DMS79 treated with DMSO at 0.1 percent for 48 hours (cell line): Measurements from ENCODE around the gene GLB1L2.
"Not testable (repeated sequence)": the region's sequence is repeated elsewhere in the genome, so short reads cannot be mapped to it uniquely, and the experiment has no call there.

Experiments used
- DNase-seq: peaks from one replicate; lab custom pipeline; 2025; lab: John Stamatoyannopoulos, UW

Gene GLB1L2, protein sequence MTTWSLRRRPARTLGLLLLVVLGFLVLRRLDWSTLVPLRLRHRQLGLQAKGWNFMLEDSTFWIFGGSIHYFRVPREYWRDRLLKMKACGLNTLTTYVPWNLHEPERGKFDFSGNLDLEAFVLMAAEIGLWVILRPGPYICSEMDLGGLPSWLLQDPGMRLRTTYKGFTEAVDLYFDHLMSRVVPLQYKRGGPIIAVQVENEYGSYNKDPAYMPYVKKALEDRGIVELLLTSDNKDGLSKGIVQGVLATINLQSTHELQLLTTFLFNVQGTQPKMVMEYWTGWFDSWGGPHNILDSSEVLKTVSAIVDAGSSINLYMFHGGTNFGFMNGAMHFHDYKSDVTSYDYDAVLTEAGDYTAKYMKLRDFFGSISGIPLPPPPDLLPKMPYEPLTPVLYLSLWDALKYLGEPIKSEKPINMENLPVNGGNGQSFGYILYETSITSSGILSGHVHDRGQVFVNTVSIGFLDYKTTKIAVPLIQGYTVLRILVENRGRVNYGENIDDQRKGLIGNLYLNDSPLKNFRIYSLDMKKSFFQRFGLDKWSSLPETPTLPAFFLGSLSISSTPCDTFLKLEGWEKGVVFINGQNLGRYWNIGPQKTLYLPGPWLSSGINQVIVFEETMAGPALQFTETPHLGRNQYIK

DNA sequence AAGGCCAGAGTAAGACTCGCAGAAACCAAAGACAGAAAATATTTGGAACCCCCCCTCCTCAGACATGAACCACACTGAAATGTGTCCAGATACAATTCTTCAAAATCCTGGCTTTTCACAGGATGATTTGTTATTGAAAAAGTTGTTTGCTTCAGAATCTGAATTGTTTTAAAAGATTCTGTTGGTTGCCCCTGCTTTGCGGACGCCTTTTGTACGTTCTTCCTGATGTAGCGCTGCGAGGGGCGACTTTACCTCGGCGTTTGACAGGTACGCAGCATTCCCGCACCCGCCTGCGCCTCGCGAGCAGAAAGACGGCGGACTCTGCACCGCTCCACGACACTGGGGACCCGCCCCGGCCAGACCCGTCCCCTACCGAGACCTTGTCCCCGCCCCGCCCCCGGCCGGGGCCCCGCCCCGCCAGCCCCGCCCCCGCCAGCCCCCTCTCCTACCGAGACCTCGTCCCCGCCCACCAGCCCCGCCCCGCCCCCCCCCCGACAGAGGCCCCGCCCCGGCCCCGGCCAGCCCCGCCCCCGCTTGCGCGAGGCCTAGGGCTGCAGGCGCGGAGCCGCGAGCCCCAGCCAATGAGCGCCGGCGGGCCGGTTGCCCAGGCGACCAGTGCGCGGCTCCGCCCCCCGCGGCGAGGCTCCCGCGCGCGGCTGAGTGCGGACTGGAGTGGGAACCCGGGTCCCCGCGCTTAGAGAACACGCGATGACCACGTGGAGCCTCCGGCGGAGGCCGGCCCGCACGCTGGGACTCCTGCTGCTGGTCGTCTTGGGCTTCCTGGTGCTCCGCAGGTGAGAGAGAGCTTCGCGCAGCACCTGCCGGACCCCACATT, at the start of gene GLB1L2:
TSS of gene GLB1L2 (plus strand) at position 635 of the 835 bp plus-strand sequence. CDS start at position 709, 74 bp downstream.
- peak; percentile 63 for DNase-seq

DNA sequence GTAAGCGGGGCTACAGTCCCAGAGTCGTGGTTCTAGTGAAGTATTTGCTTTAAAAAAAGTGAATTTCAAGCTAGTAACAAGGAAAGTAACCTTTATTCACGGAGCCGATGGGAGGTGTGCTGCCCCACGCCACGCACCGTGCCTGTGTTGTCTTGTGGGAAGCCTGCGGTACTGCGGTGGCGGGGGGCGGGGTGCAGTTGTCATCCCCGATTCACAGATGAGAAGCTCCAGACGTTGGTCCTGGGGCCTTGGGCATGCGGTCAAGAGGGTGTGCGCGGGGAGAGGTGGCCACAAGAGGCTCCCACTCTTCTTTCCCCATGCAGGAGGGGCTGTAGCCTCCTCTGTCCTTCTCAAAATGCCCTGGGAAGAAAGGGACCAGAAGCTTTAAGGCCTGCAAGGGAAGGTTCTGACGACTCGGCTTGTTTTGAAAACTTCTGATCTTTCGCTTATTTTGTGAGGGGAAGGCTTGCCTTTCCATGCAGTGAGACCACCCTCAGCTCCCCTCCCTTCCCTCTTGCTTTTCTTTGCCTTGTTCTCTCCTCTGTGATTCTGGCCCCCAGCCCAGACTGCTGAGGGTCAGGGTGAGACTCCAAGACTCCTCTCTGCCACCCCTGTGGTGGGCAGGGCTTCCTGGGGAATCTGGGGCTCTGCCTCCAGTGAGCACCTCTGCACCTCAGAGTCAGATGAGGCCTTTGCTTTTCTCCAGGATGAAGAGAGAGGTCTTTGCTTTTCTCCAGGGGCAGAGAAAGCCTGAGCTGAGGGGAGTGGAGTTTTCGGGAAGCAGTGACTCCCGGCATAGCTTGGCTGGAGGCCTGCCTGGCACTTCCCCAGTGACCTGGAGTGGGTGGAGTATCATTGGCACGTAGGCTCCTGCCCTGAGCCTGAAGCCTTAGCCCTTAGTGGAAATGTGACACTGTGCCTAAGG, 49.4 kb upstream of the GLB1L2 start:
- no peak for DNase-seq

DNA sequence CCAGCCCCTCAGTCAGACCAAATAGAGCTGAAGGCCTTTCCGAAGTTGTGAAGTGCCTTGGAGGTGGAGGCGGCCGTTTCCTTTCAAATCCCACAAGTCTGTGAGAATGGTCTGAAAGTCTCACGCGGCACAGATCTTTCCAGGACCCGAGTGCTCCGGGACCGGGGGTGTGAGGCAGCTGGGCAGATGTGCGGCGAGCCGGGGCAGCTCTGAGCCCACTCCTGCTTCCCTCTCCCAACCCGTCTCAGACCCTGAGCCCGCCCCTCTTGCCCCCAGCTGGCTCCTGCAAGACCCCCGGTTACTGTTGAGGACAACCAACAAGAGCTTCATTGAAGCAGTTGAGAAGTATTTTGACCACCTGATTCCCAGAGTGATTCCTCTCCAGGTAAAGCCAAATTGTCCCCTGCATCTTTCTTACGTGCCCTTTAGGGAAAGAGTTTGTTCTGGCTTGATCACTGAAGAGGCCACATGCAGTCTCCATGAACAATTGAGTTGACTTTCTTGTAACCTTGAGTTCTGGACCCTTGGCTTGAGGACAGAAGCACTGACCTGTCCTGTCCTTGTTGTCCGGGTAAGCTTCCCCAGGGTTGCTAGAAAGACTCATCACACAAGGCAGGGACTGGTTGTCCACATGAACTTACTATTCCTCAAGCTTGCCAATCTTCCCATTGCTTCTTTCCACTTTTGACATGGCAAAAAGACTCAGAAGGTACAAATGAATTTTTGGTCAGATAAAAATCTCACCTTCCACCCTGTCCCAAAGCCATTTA, 48.1 kb upstream of the GLB1L2 start:
- no peak for DNase-seq

DNA sequence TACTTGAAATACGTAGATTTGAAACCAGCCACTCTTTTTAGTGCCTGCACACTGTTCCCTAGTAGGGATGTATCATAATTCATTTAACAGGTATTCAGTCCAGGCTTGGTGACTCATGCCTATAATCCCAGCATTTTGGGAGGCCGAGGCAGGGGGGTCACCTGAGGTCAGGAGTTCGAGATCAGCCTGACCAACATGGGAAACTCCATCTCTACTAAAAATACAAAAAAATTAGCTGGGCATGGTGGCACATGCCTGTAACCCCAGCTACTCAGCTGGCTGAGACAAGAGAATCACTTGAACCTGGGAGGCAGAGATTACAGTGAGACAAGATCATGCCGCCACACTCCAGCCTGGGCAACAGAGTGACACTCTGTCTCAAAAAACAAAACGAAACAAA, 47.4 kb upstream of the GLB1L2 start:
- DNase-seq, result not testable (repeated sequence)

DNA sequence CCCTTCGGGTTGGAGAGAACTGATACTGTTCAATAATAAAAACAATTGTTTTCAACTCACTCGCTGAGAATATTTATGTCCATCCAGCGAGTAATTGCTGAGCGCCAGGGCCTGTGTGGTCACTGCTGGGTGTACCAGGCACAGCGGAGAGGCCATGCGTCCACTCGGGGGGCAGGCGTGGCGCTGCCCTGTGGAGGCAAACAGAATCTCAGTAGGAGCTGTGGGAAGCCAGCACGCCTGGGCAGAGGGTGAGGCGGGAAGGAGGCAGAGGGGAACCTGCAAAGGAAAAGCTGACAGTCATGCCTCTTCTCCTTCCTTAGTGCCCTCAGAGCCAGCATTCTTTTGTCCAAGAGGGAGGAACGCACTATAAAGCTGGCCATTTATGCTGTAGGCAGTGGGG, 44.2 kb upstream of the GLB1L2 start:
- no peak for DNase-seq

DNA sequence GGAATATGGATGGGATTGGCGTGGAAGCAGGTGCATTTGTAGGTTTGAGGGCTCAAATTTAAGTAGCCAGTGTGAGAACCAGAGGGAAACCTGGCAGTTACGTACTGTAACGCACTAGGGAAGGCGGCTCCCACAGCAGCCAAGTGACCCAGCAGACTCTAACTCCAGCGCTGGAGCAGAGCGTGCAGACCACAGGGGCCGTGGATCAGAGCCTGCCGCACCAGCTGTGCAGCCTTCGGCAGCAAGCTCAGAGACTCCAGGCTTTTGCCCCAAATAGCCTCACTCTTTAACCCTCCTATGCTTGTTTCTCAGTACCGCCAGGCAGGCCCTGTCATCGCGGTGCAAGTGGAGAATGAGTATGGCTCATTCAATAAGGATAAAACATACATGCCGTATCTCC, 43.3 kb upstream of the GLB1L2 start:
- no peak for DNase-seq

DNA sequence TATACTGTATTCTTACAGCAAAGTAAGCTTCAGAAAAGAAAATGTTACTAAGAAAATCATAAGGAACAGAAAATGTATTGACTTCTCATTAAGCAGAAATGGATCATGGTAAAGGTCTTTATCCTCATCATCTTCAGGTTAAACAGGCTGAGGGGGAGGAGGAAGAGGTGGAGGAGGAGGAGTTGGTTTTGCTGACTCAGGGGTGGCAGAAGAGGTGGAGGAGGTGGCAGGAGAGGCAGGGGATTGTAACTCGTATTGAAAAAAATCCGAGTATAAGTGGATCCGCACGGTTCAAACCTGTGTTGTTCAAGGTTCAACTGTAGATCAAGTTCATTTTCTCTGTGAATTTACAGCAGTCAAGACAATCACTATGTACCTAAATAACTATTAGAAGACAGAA, 42.6 kb upstream of the GLB1L2 start:
- DNase-seq, result no peak

DNA sequence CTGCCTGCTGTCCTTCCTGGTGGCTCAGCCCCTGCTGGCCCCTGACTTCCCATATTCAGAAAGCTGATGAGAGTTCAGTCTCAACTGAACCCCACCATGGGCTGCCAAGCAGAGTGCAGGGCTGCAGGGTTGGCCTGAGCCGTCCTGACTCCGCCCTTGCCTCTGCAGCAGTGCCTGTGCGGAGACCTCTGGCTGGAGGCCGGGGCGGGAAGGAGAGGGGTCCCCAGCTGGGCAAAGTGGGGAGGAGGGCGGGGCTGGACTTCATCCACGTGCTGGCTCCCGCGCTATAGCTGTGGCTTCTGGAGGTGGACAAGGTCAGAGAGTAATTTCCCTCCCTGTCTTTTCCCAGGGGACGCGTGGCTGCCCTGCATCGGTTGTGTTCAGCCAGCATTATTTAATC, 42.0 kb upstream of the GLB1L2 start:
- DNase-seq, result no peak

DNA sequence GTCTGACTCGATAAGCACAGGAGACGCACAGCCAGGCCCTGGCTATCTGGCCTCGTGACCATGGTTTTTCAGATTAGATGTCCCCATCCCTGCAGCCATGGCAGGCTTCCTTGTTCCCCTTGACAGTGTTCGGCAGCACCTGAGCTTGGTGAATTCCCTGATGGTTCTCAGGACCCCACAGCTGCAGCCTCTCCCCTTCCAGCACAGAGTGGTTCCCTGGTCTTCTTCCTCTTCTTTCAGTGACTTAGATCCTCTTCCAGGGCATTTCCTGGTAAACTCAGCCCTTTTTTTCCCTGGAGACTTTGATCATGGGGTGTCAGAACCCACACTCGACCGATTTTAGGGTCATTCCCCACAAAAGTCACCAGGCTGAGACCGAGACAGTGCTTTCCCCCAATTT, 41.1 kb upstream of the GLB1L2 start:
- DNase-seq, result no peak

DNA sequence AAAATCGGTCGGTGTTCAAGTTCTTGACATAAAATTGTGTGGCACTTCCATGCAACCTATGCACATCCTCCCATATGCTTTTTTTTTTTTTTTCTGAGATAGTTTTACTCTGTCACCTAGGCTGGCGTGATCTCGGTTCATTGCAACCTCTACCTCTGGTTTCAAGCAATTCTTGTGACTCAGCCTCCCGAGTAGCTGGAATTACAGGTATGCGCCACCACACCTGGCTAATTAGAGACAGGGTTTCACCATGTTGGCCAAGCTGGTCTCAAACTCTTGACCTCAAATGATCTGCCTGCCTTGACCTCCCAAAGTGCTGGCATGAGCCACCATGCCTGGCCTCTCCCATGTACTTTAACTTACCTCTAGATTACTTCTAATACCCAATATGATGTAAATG, 40.6 kb upstream of the GLB1L2 start:
- no peak for DNase-seq

DNA sequence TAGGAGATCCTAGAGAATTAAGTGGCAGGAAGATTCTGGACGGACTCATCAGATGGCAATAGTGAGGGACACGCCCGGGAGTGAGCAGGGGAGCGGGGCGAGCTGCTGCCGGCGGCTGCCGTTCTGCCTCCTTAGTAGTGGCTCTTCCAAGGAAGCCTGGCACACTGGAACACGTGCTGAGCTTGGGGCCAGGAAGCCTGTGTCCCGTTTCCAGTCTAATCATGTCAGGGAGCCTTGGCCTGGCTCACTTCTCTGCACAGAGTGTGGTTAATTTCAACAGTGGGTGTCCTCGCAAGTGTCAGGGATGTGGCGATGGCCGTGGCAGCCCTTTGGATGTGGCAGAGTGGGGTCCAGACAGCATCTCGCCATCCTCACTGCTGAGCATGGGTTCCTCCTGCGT, 39.1 kb upstream of the GLB1L2 start:
- no peak for DNase-seq

DNA sequence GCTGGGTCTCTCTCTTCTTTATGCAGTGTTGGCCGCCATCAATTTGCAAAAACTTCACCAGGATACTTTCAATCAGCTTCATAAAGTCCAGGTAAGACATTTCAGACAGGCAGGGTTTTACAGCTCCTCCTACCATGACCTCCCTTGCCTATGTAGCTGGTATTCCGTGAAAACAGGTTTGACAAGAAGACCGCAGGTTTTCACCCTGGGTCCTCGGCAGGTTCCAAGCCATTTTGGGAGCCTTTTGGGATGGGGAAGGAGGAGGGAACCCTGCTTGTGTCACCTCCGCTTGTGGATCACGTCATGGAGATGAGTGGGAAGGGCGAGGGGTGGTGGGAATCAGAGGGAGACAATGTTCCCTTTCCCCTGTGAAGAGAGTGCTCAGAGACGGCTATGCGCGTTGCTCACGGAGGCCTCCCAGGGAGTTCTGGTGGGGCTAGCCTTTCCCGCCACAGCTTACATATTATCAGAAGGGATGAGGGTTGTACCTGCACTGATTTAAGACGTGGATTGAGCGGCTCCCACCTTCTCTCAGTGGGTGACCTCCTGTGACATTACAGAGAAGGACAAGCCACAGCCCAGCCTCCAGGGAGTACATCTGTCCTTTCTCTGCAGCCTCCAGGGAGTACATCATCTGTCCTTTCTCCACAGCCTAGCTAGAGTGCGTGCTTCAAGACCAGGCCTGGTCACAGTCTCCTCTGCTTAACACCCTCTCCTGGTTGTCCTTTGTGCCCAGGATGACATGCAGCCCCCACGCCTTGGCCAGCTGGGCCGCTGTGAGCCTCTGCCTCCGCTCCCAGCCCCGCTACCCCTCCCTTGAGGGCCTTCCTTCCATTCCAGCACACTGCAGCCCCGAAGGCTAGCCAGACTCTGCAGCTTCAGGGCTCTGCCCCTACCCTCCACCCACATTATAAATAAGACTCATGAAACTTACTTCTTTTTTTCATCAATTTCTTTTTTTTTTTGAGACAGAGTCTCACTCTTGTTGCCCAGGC, 38.4 kb upstream of the GLB1L2 start:
- no peak for DNase-seq

DNA sequence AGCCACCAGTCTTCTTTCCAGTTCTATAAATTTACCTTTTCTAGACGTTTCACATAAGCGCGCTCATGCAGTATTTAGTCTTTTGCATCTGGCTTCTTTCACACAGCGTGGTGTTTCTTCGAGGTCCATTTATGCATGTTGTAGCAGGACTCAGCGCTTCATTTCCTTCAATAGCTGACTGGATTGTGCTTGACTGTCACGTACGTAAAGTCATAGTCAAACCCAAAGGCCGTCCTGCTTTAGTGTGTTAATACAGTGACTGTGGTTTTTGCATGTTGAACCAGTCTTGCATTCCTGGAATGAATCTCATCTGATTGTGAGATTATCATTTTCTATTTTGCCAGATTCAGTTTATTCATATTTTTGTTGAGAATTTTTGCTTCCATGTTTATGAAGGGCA, 37.1 kb upstream of the GLB1L2 start:
- DNase-seq, result no peak

DNA sequence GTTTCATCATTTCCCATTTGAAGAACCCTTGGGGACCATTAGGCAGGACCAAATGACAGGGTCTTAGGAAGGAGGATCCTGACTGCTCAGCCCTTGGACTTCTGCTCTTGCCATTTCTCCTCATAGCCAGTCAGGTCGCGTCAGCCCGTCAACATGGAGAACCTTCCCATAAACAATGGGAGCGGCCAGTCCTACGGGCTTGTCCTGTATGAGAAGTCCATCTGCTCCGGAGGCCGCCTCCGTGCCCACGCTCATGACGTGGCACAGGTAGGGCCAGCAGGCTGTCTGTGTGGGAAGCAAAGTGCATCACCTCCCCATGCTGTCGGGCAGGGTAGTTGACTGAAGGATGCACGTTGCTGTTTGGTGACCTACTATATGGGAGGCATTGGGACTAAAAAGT, 19.6 kb upstream of the GLB1L2 start:
- no peak for DNase-seq

DNA sequence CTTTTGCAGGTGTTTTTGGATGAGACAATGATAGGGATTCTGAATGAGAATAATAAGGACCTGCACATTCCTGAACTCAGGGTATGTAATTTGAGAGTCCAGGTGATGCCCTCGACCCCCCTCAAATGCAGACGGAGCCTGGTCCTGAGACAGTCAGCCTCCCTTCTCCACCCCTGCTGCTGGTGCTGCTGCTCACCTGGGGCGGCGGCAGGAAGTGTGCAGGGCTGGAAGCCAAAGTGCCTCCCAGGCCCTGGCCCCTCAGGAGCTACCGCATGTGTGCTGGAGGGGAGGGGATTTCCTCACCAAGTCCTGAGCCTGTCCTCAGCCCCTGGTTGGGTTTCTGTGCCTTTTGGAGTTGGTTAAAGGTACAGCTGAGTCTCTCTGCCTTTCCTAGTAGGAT, 19.0 kb upstream of the GLB1L2 start:
- no peak for DNase-seq

DNA sequence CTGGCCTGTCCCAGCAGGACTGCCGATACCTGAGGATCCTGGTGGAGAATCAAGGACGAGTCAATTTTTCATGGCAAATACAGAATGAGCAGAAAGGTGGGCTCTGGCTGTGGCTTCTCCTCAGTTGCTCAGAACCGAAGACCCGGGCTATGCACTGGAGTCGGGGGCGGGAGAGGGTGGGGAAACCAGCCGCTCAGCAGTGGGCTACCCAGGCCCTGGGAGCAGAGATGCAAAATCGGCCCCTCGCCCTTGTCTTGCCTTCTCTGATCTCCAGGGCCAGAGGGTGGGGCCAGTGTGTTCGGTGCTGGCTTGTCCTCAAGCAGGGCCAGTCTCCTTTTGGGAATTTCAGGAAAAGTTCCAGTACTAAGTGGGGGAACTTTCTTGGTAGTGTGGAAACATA, 18.4 kb upstream of the GLB1L2 start:
- DNase-seq, result no peak

DNA sequence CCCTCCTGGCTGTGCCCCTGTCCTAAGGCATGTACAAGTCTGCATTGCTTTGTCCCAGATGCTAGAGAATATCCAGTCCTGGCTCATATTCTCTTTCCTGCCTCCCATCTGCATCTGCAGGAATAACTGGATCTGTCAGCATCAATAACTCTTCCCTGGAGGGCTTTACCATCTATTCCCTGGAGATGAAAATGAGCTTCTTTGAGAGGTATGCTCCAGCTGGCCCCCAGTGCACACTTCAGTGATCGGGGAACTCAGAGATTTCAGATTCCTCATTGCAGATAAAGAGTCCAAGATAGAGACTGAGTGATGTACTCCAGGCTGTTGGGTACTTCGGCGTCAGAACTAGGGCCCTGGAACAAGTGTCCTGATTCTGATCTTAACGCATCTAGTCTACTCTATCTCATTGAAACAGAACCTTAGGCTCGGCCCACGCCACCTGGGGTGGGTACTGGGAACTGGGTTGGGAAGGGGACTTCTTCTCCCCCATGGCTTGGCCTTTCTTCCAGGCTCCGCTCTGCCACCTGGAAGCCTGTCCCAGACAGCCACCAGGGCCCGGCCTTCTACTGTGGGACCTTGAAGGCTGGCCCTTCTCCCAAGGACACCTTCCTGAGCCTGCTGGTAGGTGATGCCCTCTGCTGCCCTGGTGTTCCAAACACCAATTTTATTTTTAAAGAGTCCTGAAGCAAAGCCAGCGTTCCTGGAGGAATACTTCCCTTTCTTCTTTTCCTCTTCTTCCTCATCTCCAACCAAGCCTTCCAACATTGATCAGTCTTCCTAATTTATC, 17.8 kb upstream of the GLB1L2 start:
- no peak for DNase-seq

DNA sequence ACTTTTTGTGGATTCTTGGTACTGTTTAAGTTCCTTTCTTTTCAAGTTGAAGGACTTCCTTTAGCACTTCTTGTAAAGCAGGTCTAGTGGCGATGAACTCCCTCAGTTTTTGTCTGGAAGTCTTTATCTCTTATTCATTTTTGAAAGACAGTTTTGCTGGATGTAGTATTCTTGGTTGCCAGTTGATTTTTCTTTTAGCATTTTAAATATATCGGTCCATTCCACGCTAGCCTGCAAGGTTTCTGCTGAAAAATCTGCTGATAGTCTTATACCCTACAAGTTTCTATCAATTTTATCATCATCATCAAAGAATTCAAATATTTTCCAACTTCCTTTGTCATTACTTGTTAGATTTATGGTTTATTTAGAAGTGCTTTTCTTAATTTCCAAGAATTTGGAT, 14.7 kb upstream of the GLB1L2 start:
- DNase-seq, result no peak

DNA sequence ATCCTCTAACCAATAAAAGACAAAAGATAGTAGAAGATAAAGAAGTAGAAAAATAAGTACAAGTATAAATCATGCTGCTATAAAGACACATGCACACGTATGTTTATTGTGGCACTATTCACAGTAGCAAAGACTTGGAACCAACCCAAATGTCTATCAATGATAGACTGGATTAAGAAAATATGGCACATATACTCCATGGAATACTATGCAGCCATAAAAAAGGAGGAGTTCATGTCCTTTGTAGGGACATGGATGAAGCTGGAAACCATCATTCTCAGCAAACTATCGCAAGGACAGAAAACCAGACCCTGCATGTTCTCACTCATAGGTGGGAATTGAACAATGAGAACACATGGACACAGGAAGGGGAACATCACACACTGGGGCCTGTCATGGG, 10.4 kb upstream of the GLB1L2 start:
- not testable (repeated sequence) for DNase-seq
